Femur (tissue), 1 donor: ENCODE results near the gene LMO7.
"Not testable (repeated sequence)": the region's sequence is repeated elsewhere in the genome, so short reads cannot be mapped to it uniquely, and the experiment has no call there.

Experiments used
- DNase-seq: peaks from one replicate; pipeline ENCODE4 v3.0.0-alpha.2; 2017

The LMO7 gene

DNA sequence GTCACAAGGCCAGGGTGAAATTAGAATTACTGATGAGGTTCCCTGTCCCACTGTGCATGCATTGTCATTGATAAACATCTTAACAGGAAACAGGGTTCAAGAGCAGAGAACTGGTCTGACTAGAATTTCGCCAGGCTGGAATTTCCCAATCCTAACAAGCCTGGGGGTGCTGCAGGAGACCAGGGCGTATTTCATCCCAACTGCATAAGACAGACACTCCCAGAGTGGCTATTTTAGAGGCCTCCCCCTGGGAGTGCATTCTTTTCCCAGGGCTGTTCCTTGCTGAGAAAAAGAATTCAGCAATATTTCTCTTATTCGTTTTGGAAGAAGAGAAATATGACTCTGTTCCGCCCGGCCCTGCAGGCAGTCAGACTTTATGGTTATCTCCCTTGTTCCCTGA, 144.0 kb downstream of the LMO7 start:
- not testable (repeated sequence) for DNase-seq

DNA sequence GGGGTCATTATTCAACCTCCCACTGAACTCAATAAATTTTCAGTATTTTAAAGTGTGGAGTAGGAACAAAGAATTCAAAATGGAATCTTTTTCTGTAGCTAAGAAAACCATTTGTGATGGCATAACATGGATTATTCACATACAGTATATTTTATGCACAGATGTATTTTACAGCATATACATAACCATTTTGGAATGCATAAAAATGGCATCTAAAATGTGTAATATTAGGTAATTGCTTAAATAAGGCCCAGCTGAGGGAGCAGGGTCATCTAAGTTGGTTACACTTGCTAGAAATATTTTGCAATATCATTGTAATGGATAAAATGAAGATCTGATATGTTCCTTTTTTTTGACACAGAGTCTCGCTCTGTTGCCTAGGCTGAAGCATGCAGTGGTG, 146.9 kb downstream of the LMO7 start:
- DNase-seq, result no peak

DNA sequence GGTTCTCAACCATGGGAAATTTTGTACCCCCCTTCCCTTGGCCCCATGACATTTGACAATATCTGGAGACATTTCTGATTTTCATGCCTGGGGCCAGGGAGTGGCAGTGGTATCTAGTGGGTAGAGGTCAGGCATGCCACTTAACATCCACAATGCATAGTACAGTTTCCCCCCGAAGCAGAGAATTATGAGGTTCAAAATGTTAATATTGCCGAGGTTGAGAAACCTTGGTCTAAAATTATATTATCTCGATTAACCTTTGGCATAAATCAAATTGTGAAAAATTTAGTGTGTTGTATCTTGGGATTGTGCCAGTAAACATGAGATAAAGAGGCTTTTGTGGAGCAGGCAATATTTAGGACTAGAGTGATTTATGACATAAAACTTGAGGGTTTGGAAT, 147.9 kb downstream of the LMO7 start:
- no peak for DNase-seq

DNA sequence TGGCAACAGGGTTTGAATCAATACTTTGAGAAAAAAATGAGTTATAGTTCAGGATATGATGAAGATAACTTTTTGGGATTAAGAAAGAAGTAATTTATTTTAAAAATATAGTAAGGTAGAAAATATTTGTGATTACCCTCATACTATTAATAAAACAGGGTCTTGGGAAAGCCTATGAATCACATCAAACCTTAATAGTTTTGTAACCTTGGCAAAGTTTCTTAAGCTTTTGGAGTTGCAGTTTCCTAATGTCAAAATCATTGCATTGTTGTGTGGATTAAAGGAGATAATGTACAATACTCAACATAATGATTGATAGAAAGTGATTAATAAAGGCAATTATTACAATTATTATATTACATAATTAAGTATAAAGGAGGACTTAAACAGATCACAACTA, 149.0 kb downstream of the LMO7 start:
- DNase-seq, result no peak

DNA sequence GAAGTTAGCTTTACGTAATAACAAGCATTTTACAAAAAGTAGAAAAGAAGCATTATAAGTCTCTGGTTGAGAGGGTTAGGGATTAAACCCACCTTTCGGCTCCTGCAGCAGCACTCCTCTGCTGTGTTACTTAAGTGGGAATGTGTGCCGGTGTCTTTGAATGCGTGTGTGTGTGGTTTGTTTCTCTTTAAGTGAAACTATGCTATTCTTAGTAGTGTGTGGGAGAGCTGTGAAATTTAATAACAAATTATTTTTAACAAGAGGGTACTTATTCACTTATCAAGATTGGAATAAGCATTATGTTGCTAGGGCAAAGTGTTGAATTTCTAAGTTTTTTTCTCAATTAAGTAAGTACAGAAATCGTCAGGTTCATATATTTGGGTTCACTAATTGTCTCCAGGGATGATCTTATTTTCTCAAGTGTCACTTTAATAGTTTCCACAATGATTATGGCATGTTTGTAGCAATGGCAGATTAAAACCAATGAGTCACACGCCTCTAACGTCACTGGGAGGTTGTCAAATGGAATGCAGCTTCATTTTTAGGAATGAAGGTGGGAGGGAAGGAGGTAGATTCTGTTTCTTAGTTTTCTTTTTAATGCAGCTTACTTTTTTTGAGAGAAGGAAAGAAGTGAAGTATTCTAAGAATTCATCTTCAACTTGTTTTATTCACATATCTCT, 151.3 kb downstream of the LMO7 start:
- no peak for DNase-seq

DNA sequence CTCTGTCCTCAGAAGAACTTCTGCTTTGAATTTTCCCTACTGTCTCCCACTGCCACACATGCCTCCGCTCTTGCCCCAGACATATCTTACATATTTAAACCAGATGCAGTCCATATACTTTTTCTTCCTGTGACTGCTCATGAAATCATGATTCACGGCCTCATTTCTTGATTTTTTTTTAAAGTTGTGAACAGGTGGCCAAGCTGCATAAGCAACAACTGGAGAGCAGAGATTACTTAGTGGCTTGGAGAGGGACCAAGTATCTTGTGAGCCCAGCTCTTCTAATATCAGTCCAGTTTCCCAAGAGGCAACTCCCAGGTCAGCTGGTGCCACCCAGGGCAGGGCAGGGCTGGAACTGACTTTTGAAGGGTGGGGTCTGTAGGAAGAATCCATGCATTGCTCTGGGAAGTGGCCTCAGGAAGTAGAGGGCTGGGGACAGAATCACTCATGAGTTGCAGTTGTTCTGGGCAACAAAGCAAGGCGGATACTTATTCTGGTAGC, 152.4 kb downstream of the LMO7 start:
- DNase-seq, result peak; percentile 63

DNA sequence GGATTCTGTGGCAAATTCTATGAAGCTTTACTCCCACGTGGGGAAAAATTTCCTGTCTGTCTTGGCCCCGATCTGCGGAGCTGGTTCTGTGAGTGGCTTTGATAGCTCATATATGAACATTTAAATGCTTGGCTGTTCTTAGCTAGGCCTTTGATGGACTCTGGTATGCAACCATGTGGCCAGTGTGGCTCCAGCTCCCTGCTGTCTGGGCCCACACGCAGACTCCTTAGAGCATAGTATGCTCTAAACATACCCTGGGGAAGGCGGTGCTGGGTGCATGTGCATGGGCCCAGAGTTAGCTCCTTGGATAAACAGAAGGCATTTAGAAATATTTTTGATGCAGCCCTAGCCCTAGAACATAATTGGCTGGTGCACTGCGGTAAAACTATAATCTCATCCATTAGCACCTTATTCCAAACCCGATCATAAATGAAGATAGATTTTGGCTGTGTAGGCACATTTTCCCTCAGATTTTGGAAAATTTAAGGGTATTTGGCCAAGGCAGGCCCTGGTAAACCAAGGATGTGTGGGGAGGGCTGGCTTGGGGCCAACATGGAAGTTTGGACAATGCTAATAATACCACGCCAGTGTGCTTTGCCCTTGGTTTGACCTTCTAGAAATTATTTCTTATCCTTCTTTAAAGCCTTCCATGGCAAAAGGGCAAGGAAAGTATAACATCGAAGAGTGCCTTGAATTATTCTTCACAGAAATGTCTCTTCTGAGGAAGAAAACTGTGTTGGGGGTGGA, 153.5 kb downstream of the LMO7 start:
- DNase-seq, result peak; percentile 50

DNA sequence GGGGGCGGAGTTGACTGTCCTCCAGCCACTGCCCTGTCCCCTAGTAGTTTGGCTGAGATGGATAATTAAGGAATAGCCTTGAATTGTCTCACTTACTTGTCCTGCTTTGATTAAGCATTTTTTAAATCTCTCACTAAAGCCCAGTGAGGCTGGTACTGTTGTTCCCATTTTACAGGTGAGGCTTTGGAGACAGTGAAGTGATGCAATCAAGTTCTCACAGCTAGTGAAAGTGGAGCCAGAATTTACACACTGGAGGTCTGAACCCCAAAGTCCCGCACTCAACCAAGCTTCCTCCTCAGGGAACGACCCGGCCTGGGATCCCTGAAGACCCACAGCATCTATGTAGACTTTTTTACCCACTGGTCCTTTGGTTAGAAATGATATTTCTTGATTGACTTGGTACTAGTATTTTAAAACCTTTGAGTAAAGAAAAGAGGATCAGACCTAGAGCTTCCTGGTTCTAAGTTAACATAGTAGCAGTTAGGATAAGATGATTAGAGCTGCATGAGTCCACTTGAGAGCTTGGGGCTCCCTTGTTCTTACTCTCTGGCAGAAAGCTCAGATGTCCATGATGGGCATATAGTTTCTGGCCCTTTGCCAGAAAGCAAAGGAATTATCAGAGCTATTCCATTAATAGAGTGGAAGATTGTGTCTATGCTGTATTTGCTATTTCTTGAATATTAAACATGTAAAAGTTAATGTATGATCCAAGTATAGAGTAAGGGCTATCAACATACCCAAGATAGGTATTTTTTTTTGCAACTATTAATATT, 154.3 kb downstream of the LMO7 start:
- DNase-seq, result no peak

DNA sequence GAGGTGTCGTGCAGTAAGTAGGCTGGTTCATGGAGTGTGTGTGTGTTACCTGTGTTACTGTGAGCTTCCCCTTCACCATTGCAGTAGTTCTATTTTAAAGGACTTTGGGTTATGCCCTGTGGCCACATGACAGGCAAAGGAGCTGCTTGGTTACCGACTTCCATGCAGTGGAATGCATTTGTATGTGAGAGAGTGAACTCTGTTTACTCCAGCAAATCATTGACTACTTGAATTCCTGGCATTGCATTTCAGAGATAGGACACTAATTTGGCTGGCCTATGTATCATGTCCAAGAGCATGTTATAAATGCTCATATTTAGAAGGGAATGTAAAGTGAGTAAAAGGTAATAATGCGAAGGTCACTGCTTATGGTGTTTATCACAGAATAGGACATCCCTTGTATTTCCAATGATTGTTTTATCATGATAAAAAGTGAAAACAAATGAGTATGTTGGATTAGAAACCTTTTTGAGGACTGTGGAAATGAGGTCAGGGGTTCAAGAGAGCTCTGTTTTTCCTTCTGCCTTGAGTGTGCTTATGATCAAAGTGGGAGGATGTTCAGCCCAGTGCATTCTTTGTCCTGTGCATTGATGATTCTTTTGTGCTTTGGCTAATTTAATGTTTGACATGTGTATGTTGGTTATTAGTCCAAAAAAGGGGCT, 156.5 kb downstream of the LMO7 start:
- DNase-seq, result no peak

DNA sequence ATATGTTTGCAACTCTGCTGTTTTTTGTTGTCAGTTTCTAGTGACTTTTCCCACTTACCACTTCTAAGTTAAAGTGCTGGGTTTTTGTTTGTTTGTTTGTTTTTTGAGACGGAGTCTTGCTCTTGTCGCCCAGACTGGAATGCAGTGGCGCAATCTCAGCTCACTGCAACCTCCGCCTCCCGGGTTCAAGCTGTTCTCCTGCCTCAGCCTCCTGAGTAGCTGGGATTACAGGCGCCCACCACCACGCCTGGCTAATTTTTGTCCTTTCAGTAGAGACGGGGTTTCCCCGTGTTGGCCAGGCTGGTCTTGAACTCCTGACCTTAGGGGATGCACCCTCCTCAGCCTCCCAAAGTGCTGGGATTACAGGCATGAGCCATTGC, 157.0 kb downstream of the LMO7 start:
- DNase-seq, result not testable (repeated sequence)

DNA sequence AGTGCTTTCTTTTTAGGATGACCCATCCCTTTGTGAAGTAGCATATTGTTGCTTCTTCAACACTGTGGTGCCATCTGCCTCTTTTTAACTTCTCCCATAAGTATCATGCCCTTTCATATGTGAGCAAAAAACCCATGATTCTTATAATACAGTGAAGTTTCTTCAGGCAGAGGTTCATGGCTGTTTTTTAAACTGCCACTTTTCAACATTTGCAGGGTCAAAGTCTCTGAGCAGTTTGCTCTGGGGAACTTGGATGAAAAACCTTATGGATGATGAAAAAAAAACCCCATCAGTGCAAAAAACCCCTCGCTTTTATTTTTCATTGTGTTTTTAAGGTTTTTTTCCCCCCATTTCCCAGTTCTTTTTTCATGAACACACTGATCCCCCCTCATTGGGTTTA, 158.5 kb downstream of the LMO7 start:
- no peak for DNase-seq

DNA sequence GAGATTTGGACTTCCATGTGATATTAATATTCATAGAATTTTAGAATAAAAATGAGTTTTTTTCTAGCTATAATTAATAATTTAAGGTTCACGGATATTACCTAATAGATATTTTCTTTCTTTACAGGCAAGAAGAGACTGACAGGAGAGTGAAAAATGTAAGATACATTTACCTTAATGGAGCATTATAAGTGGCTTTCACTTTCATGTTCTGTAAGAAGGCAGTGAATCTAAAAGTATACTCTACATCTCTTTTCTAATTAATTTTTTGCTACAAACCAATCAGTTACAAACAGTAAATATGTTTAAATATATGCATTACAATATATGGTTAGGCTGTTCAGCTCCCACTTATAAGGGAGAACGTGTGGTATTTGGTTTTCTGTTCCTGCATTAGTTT, 159.1 kb downstream of the LMO7 start:
- DNase-seq, result no peak

DNA sequence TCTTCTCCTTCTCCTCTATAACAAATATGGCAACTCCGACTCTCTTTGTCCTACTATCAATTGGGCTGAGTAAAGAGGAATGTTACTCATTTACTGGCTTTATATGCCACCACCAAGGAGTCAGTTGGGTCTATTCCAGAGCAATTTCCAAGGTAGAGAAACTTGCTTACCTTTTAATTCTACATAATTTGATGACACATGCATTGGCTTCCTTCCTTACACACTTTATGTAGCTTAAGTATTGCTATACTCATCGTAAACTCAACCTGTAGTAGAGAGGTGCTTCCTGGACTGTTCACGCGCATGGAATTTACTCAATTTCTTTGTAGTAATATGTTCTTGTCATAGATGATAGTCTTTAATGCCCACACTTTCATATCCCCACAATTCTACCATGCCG, 160.7 kb downstream of the LMO7 start:
- DNase-seq, result no peak

DNA sequence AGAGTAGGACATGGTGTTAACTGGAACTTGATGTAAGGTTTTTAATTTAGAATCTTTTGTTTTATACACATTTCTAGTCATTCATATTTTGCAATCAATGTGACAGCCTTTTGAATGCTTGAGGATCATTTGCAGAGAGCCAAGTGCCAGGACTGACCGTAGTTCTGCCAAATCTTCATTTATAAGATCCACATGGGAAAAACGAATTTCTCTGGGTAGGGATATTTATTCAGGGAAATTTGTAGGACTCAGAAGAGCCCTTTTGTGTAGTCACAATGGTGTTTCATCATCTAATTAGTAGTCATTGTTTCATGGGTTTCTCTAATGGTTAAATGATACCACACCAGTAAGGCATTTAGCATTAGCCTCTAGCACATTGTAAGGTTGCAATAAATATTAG, 161.1 kb downstream of the LMO7 start:
- DNase-seq, result no peak

DNA sequence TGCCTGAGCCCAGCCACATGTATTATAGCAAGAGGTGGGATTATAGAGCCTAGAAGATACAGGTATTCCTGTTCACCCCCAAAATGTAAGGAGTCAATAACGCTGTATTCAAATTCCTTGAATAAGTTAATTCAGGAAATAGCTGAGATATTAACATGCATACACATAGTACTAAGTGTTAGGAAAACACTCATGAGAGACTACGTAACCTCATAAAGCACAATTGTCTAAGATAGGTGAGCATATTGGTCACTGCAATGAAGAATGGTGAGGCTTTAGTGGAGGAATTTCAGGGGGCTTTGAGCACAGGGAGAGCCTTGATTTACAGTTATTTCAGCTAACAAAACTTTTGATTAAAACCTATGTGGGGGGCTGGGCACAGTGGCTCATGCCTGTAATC, 161.6 kb downstream of the LMO7 start:
- DNase-seq, result no peak

DNA sequence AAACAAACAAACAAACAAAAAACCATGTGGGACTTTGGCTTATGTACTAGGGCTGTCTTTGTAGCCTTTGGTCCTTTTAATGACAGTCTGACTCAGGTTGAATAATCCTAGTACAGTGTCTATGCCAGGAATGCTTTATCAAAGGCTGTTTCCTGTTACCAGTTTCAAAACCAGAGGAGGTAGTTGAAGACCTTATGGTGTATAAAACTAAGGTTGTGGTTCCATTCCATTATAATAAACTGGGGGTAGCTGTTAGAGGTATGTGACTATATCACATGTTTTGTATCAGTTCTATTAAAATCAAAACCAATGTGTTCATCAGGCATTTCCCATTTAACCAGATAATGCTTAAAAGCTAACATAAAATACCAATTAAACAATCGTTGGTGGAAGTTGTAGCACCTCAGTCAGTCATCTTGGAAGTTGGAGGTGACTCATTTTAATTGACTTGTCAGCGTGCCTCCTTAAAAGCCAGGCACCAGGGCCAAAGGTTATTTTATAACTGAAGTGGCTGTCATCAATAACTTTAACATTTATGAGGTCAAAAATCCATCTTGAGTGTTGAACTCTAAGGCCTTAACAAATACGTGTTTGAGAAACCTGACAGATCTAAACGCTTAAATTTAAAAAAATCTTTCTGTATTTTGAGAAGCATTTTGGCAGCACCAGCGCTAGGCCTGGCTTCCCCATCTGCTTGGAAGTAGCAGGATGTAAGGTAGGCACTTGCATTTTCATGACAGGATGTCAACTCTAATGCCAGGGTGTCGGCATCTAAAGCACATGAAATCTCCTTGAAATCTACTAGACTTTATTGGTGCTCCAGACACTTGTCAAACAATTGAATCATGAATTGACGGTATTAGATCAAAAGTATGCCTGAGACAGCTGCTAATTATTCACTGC, 162.5 kb downstream of the LMO7 start:
- no peak for DNase-seq

DNA sequence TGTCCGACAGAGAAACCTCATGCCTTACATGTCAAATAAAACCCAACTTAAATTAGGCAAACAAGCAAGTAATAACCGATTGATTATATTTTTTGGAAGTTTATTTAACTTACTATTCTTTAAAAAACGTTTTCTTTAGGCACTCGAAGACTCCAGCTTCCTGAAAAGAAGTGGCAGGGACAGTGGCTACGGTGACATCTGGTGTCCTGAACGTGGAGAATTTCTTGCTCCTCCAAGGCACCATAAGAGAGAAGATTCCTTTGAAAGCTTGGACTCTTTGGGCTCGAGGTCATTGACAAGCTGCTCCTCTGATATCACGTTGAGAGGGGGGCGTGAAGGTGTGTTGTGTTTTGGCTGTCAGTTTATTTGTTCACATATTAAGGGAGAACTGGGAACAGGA, 164.4 kb downstream of the LMO7 start:
- no peak for DNase-seq

DNA sequence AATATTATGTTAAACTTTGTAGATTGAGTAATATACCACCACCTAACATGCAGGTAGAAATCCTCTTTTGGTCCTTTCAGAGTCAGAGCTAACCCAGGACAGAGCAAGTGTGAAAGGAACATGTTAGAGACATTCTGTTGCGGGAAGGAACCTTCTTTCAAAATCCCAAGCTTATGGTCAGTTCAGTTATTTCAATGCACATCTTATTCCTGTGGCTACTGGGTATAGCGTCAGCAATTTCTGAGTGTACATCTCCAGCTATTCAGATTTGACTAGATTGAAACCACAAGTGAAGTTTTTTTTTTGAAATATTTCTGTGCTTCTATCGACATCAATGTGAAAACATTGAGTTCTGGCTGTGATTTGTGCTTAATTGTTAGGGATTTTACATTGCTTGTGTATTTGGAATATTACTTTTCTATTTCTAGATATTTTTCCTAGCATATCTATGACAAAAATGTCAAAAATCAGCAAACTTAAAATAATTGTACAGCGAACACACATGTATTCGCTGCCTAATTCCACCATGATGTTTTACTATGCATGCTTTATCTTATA, 165.3 kb downstream of the LMO7 start:
- DNase-seq, result no peak

DNA sequence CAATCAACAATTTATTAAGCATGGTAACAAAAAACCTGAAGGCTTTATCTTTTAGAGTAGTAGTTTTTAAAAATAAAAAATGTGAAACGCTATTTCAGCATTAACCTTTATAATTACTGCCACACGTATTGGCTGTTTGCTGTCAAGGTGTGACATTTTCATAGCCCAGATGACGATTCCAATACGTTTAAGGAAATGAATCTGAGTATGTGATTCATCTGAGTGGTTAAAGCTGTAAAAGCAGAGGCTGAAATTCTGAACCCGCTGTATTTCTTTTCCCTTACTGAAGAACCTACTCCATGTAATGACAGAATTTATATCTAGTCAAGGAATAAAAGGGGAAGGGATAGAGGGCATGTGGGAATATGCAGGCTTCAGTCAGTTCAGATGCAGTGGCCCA, 166.0 kb downstream of the LMO7 start:
- DNase-seq, result no peak

DNA sequence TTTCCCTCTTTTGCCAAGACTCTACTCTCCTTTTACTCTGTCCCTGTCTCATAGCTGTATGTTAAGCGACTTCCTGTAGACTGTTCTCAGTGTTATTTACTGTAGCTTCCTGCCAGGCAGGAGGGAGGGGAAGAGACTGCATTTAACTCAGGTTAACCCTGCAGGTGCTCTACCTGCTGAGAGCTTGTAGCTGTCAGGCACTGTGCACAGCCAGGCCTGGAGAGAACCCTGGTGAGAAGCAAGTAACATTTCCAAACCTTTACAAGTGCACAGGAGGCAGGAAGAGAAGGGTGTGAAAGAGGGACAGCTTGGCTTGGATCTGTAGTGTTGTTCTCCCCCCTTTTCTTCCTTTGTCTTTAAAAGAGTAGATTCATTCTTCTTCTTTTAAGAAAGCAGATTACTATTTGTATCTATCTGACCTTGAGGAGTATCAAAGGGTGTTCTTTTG, 167.1 kb downstream of the LMO7 start:
- no peak for DNase-seq

DNA sequence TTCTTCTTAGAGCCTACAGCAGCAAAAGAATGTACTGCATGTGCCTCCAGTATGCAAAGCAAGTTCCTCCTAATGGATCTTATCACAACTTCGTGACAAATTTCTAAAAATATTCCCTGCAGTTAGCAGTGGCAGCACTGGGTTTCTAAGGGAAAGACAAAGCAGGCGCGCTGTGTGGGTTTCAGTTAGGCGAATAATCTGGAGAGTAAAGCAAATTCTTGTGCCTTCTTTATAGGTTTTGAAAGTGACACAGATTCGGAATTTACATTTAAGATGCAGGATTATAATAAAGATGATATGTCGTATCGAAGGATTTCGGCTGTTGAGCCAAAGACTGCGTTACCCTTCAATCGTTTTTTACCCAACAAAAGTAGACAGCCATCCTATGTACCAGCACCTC, 167.9 kb downstream of the LMO7 start:
- no peak for DNase-seq

DNA sequence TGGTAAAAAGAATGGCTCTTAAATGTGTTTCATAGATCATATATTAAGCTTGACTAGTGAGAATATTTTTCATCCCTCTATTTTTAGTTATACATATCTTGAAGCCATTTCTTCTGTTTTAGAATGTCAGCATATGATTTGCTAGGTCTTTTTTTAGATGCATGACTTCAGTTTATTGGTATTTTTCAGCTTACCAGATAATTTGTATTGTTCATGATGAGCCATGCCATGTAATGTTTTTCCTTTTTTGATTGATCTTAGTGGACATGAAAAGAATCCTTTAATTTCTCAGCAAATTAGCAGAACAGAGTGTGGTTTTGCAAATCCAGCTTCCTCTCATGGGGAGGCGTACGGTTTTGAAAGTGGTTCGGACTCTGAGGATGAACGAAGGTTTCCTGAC, 168.5 kb downstream of the LMO7 start:
- no peak for DNase-seq
